ENCODE measurements around the gene CXCL8. TPM values are rescaled to one million over a fixed set of nuclear protein-coding genes. Genes with fewer than 3 reads are reported as not detected.
"Not testable (repeated sequence)": the region's sequence is repeated elsewhere in the genome, so short reads cannot be mapped to it uniquely, and the experiment has no call there.

CXCL8 gene
- total RNA-seq, 4 donors from 2014 or later: 6.0 to 150 (median 10.6) TPM

DNA sequence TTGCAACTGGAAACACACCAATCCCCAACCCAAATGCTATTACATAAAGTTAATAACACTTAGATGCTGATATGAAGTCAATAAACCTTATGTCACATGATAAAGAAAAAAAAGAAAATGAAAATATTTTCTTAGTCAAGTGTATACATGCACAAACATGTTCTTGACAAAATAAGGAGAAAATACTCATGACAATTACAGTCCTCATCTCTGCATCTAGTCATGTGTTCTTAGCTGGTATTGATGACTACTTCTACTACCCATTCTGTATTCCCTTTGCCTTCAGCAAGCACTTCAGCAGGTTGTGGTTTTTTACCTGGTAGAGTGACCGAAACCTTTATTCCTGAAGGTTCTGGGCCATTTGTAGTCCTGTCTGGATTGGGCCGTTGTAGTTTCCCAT, 24.9 kb downstream of the CXCL8 start:
- ATAC-seq (ENCODE audit: low FRiP score) (no peak), DNase-seq (ENCODE audit: low spot score) (no peak)
- TF ChIP-seq, protein P1, sequence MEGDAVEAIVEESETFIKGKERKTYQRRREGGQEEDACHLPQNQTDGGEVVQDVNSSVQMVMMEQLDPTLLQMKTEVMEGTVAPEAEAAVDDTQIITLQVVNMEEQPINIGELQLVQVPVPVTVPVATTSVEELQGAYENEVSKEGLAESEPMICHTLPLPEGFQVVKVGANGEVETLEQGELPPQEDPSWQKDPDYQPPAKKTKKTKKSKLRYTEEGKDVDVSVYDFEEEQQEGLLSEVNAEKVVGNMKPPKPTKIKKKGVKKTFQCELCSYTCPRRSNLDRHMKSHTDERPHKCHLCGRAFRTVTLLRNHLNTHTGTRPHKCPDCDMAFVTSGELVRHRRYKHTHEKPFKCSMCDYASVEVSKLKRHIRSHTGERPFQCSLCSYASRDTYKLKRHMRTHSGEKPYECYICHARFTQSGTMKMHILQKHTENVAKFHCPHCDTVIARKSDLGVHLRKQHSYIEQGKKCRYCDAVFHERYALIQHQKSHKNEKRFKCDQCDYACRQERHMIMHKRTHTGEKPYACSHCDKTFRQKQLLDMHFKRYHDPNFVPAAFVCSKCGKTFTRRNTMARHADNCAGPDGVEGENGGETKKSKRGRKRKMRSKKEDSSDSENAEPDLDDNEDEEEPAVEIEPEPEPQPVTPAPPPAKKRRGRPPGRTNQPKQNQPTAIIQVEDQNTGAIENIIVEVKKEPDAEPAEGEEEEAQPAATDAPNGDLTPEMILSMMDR (IDR thresholded peaks at IDR 0.05): no peak

GRCh38 chr4:73770917-73771316, 30.5 kb downstream of the CXCL8 start:
- TF ChIP-seq, protein P1 (IDR thresholded peaks at IDR 0.05): no peak
- ATAC-seq (ENCODE audit: low FRiP score) (peak; percentile 70), DNase-seq (ENCODE audit: low spot score) (no peak)

DNA sequence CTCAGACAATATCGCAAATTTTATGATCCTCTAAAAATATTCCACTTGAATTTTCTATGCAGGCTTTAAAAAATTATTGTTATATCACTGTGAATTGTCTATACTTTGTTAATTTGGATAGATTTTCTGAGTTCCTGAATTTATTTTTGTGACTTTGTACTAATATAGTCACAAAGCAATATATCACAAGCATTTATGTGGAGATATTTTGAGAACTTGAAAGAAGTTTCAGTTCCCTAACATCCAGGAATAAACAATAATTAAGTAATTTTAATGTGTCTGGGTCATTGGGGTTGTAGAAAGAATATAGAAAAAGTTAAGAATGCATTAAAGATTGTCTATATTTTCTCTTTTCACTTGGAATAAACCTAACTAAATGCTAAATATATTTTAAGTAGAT, 32.0 kb downstream of the CXCL8 start:
- ATAC-seq (ENCODE audit: low FRiP score) (no peak), DNase-seq (ENCODE audit: low spot score) (no peak)
- TF ChIP-seq, protein P1 (IDR thresholded peaks at IDR 0.05): no peak

DNA sequence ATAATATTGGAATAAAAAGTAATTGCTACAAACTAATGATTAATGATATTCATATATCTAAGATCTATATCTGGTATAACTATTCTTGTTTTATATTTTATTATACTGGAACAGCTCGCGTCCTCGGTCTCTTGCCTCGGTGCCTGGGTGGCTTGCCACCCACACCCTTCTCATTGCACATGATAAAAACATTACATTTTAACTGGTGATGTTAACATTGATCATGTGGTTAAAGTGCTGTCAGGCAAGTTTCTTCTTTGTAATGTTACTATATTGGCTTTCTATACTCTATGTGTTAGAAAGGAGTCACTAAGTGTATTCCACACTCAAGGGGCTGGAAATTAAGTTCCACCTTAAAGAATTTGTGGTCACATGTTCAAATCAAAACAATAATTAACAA, 34.0 kb downstream of the CXCL8 start:
- DNase-seq (ENCODE audit: low spot score); ATAC-seq (ENCODE audit: low FRiP score): not testable (repeated sequence)

GRCh38 chr4:73776321-73776729, 36.0 kb downstream of the CXCL8 start:
- TF ChIP-seq, protein P1 (IDR thresholded peaks at IDR 0.05): no peak
- DNase-seq (ENCODE audit: low spot score) (no peak), ATAC-seq (ENCODE audit: low FRiP score) (peak; percentile 80)

DNA sequence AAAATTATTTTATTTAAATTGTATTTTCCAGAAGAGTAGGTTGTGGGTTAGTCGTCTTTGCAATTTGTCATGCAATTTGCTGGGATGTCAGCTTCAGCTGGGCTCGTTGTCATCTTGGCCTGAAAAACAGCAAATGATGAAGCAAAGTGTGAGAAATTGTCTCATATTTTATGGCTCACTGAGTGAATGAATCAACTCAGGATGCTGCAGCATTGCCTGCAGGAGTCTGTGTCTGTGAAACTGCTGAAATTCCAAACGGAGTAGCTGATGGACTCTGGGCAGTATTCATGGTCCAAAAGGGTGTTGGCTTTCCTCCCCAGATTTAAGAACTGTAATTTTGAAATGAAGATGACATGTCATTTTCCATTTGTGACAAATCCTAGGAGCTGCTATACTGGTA, 37.2 kb downstream of the CXCL8 start:
- peak; percentile 83 for ATAC-seq (ENCODE audit: low FRiP score)

DNA sequence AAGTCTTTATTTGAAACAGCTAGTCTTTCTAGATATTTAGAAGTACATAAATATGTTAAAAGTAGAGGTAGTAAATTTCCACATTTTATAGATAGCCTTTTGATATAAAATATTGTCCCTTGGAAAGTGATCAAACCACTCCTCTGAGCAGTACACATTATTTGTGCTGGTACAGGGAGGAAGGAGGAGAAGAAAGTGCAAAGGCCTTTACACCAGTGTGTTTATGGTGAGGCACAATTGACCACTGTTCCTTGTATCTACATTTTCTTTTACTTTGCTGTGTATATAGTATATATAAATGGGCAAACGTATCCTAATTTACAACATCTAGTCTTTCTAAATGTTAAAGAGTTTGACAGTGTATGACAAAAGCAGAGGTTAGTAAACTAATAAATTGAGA, 39.9 kb downstream of the CXCL8 start:
- no peak for ATAC-seq (ENCODE audit: low FRiP score)
- no peak for DNase-seq (ENCODE audit: low spot score)
- TF ChIP-seq, protein P1 (IDR thresholded peaks at IDR 0.05): no peak

More for the DNA sequence above, 37.2 kb downstream of the CXCL8 start:
- DNase-seq (ENCODE audit: low spot score): no peak
- TF ChIP-seq, protein P1 (IDR thresholded peaks at IDR 0.05): no peak

GRCh38 chr4:73780834-73781233, 40.5 kb downstream of the CXCL8 start:
- ATAC-seq (ENCODE audit: low FRiP score): no peak
- no peak for DNase-seq (ENCODE audit: low spot score)
- TF ChIP-seq, protein P1 (IDR thresholded peaks at IDR 0.05): no peak

Data from omental fat pad (tissue), 4 donors.